A673 (cell line): ENCODE data around the gene PICALM. TPM values are rescaled to one million over a fixed set of nuclear protein-coding genes. Genes with fewer than 3 reads are reported as not detected.

Experiments used
- BruUV-seq: library from RNA; stranded (reverse); fragments of 400-500 nt; replicated peaks from 2 replicates; lab custom pipeline; 2021; lab: Mats Ljungman, UMichigan
- CTCF ChIA-PET: fragments of 300-600 bp; sonication (Branson Sonifier 250); formaldehyde crosslinking; loops from one replicate; lab custom pipeline; 2022; ENCODE audit warnings: antibody characterized with exemption; lab: Charles Lee
- POLR2A ChIA-PET: fragments of 300-600 bp; sonication (Branson Sonifier 250); formaldehyde crosslinking; loops from one replicate; lab custom pipeline; 2022; ENCODE audit warnings: antibody characterized with exemption; ENCODE audit not compliant: low non-redundant PET; lab: Charles Lee
- DNase-seq: peaks from one replicate; pipeline ENCODE4 v3.0.0-alpha.2; 2015; ENCODE audit warnings: low spot score
- H3K27ac ChIP-seq: fragments of 200-600 bp; sonication (generic); 2 replicates; pipeline ENCODE4 v1.5.1; 2016; ENCODE audit warnings: mixed run types, low read depth, mild to moderate bottlenecking, mixed read lengths, antibody characterized with exemption, low read length; ENCODE audit not compliant: poor library complexity, severe bottlenecking
- H3K27me3 ChIP-seq: fragments of 200-600 bp; sonication (generic); replicated peaks from 2 replicates; pipeline ENCODE4 v1.6.1; 2017; ENCODE audit warnings: mixed run types, low read depth, mild to moderate bottlenecking, mixed read lengths, antibody characterized with exemption, low read length; ENCODE audit not compliant: insufficient read depth, poor library complexity
- H3K36me3 ChIP-seq: fragments of 200-600 bp; sonication (generic); 2 replicates; pipeline ENCODE4 v1.6.1; 2016; ENCODE audit warnings: mixed run types, mild to moderate bottlenecking, mixed read lengths, antibody characterized with exemption, low read length; ENCODE audit not compliant: insufficient read depth, poor library complexity, severe bottlenecking
- H3K4me1 ChIP-seq: fragments of 200-600 bp; sonication (generic); 2 replicates; pipeline ENCODE4 v1.6.1; 2017; ENCODE audit warnings: mixed run types, mild to moderate bottlenecking, mixed read lengths, antibody characterized with exemption, low read length; ENCODE audit not compliant: insufficient read depth, poor library complexity, severe bottlenecking
- H3K4me3 ChIP-seq: fragments of 200-600 bp; sonication (generic); 2 replicates; pipeline ENCODE4 v1.5.1; 2016; ENCODE audit warnings: low read depth, mixed run types, mild to moderate bottlenecking, mixed read lengths, low read length; ENCODE audit not compliant: poor library complexity, severe bottlenecking
- H3K9me3 ChIP-seq: fragments of 200-600 bp; sonication (generic); 2 replicates; pipeline ENCODE4 v1.6.1; 2016; ENCODE audit warnings: mixed run types, low read depth, mild to moderate bottlenecking, mixed read lengths, antibody characterized with exemption, low read length; ENCODE audit not compliant: poor library complexity, severe bottlenecking
- EZH2 ChIP-seq: fragments of 200-600 bp; sonication (generic); IDR thresholded peaks from 2 replicates; pipeline ENCODE4 v1.6.1; 2017; ENCODE audit warnings: borderline replicate concordance, low read depth, mild to moderate bottlenecking, mixed read lengths, antibody characterized with exemption, low read length; ENCODE audit not compliant: poor library complexity, severe bottlenecking
- intact Hi-C: fragments of 100-400 bp; cut with micrococcal nuclease; formaldehyde crosslinking; loops from one replicate; pipeline ENCODE4 v1.10.0; 2022; ENCODE audit not compliant: unreplicated experiment
- total RNA-seq: library from RNA; stranded (reverse); gene quantifications from 2 replicates; pipeline ENCODE4 v1.2.3, GENCODE V29; 2021
- TF ChIP-seq, protein P1 (sequence below): fragments of 300-800, 200-600 bp; sonication (generic); conservative IDR thresholded peaks from 2 replicates; pipeline ENCODE4 v1.5.1; 2017; ENCODE audit warnings: low read depth, mild to moderate bottlenecking, antibody characterized with exemption, low read length, moderate library complexity, mixed read lengths

Gene PICALM
- total RNA-seq, 1 experiment from 2014 or later: 174 TPM

DNA sequence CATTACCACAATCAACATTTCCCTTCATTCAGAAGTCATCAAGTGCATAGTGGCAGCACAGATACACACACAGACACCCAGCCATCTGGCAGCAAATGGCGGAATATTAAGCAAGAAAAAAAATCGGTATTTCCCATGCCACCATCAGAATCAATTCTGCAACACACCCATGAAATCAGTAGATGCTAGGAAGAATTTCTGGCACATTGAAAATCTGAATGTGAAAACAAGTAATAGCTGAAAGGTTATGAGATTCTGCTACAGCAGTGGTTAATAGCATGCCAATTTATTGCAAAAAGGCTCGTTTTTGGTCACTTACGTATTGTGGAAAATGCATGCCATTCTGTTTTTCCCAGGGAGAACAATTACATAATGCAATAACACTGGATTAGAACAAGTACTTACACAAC, 91.1 kb downstream of the PICALM start:
- ChIA-PET POLR2A (no interaction called here), CTCF (no interaction called here)
- peaks cover 34% of the 10 kb centered on the region for H3K36me3 ChIP-seq
- intact Hi-C loops: no loop called here
- TF ChIP-seq, protein P1, sequence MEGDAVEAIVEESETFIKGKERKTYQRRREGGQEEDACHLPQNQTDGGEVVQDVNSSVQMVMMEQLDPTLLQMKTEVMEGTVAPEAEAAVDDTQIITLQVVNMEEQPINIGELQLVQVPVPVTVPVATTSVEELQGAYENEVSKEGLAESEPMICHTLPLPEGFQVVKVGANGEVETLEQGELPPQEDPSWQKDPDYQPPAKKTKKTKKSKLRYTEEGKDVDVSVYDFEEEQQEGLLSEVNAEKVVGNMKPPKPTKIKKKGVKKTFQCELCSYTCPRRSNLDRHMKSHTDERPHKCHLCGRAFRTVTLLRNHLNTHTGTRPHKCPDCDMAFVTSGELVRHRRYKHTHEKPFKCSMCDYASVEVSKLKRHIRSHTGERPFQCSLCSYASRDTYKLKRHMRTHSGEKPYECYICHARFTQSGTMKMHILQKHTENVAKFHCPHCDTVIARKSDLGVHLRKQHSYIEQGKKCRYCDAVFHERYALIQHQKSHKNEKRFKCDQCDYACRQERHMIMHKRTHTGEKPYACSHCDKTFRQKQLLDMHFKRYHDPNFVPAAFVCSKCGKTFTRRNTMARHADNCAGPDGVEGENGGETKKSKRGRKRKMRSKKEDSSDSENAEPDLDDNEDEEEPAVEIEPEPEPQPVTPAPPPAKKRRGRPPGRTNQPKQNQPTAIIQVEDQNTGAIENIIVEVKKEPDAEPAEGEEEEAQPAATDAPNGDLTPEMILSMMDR: no peak
- no peak for TF ChIP-seq EZH2
- no TSS peak for BruUV-seq
- H3K4me3 ChIP-seq: no peak overlapping the region
- no peak overlapping the region for H3K27ac ChIP-seq
- no peaks in the 10 kb centered on the region for H3K27me3 ChIP-seq
- H3K9me3 ChIP-seq: no peaks in the 10 kb centered on the region
- no peak for DNase-seq
- no peaks in the 10 kb centered on the region for H3K4me1 ChIP-seq

DNA sequence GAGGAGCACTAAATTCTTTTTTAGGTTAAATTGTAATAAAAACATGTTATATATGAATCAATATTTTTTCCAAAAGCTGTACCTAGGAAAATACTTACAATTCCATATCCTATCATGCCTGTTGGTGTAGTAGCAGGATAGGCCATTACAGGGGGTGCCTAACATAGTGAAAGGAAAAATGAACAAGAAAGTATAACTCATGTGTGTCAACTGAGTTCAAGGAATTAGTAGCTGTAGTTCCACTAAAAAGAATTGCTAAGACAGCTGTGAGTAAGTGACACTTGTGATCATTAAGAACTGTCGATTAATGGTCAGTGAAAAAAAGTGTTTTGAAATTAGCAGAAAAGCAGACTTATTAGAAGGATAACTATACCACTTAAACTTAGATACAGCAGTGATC, 92.4 kb downstream of the PICALM start:
- Histone ChIP-seq H3K27ac (no peak overlapping the region), H3K4me3 (no peak overlapping the region), H3K9me3 (no peaks in the 10 kb centered on the region), H3K27me3 (no peaks in the 10 kb centered on the region), H3K4me1 (no peaks in the 10 kb centered on the region), H3K36me3 (peaks cover 38% of the 10 kb centered on the region)
- intact Hi-C loops: no loop called here
- CTCF ChIA-PET: no interaction called here
- TF ChIP-seq, protein P1: no peak
- TF ChIP-seq EZH2: no peak
- POLR2A ChIA-PET: no interaction called here
- no TSS peak for BruUV-seq
- DNase-seq: no peak

DNA sequence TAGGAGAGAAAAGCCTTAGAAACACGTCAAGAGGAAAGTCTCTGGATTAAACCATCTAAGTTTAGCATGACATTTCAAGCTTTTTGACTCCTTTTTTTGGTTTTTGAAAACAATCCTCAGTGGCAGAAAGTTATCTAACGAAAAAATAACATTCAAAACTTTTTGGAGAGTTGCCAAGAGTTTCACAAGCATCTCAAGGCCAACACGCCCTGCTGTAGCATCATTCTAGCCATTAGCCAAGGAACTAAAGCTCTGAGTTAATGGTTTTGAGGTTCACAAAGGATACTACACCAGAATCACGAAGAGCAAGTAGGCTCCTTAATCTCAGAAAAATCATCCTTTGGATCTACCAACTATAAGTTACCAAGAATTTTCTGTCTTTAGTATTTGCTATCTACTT, 94.8 kb downstream of the PICALM start:
- ChIA-PET CTCF (no interaction called here), POLR2A (no interaction called here)
- H3K36me3 ChIP-seq: peaks cover 21% of the 10 kb centered on the region
- H3K9me3 ChIP-seq: no peaks in the 10 kb centered on the region
- intact Hi-C loops: no loop called here
- no peak for DNase-seq
- H3K4me3 ChIP-seq: no peak overlapping the region
- H3K4me1 ChIP-seq: peaks cover 5% of the 10 kb centered on the region
- H3K27ac ChIP-seq: no peak overlapping the region
- TF ChIP-seq, protein P1: no peak
- no peaks in the 10 kb centered on the region for H3K27me3 ChIP-seq
- BruUV-seq: no TSS peak
